ENCODE data around the gene BOLA1. TPM values are rescaled to one million over a fixed set of nuclear protein-coding genes. Genes with fewer than 3 reads are reported as not detected.
A peak's percentile ranks its signal among the peaks of the same experiment; 100 is the strongest.

Gene BOLA1
- polyA plus RNA-seq, 1 of the 3 experiments (the other 2 are of a cell fraction), result 24.6 TPM

DNA sequence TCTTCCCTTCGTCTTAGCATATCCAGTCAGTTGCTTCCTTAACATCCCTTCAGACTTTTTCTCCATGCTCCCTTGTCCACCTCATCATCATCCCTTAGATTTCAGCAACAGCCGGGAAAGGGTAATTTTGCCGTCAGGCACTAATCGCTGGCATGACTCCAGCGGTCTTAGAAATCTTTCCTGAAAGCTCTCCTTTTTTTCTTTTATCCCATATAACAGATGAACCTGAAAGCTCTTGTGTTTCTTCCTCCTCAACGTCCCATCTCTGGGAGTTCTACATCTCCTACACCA lies 10.4 kb upstream of the BOLA1 start:
- ChIA-PET CTCF (interaction anchor here (0.6 to 3.6 kb wide), 20 partner anchors 8 to 302 kb away, joined by 3 to 33 read pairs (median 4); partner anchors contain the start of genes BOLA1, SF3B4 and VPS45), POLR2A (interaction anchor here (0.6 to 4.4 kb wide), 10 partner anchors 10 to 298 kb away, joined by 3 to 34 read pairs (median 11); partner anchors contain the start of genes BOLA1 and SV2A)
- no peaks in the 10 kb centered on the region for H3K9me3 ChIP-seq

GRCh38 chr1:149896575-149896974 lies 2.8 kb upstream of the BOLA1 start:
- H4K20me1 ChIP-seq (ENCODE audit: insufficient read depth), result no peaks in the 10 kb centered on the region
- H3K4me2 ChIP-seq, result no peak overlapping the region
- H3K4me3 ChIP-seq (ENCODE audit: low read depth in 2 of 2, low read length in 1 of 2), result no peak overlapping the region
- peaks cover 6% of the 10 kb centered on the region for H3F3A ChIP-seq (replicated peaks; ENCODE audit: insufficient read depth)
- no peaks in the 10 kb centered on the region for H3K36me3 ChIP-seq (replicated peaks in 1 of 2; ENCODE audit: control insufficient read depth in 1 of 2, insufficient read depth in 2 of 2, low read length in 1 of 2)
- peaks cover 0 to 16% of the 10 kb centered on the region in 2 experiments; a peak in 1 of 4 replicates for H3K4me1 ChIP-seq (ENCODE audit: control insufficient read depth in 1 of 2, insufficient read depth in 2 of 2, low read depth in 1 of 2, low read length in 1 of 2)
- H3K9me2 ChIP-seq, result no peaks in the 10 kb centered on the region
- no peak for TF ChIP-seq RAD21 (IDR thresholded peaks at IDR 0.05; ENCODE audit: low read length)
- TF ChIP-seq, protein P1, sequence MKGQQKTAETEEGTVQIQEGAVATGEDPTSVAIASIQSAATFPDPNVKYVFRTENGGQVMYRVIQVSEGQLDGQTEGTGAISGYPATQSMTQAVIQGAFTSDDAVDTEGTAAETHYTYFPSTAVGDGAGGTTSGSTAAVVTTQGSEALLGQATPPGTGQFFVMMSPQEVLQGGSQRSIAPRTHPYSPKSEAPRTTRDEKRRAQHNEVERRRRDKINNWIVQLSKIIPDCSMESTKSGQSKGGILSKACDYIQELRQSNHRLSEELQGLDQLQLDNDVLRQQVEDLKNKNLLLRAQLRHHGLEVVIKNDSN (IDR thresholded peaks at IDR 0.05; ENCODE audit: borderline replicate concordance, low read depth), result no peak
- no peak for TF ChIP-seq MXI1 (IDR thresholded peaks at IDR 0.05; ENCODE audit: low read depth, low read length)
- TF ChIP-seq POLR2AphosphoS5 (IDR thresholded peaks at IDR 0.05; ENCODE audit: low read depth, low read length), result no peak
- TF ChIP-seq RXRA (IDR thresholded peaks at IDR 0.05; ENCODE audit: borderline replicate concordance, low read depth), result no peak
- no peak for TF ChIP-seq IRF3 (IDR thresholded peaks at IDR 0.05; ENCODE audit: low read depth, low read length)
- TF ChIP-seq TCF12 (IDR thresholded peaks at IDR 0.05), result no peak
- no peak for TF ChIP-seq RCOR1 (IDR thresholded peaks at IDR 0.05; ENCODE audit: low read length)
- no peak overlapping the region for H3K27ac ChIP-seq (ENCODE audit: low read depth in 2 of 2, low read length in 1 of 2)
- ChIA-PET CTCF (interaction anchor here (1.3 kb wide), 1 partner anchor 8 kb away, joined by 5 read pairs; no protein-coding TSS in a partner anchor), POLR2A (no interaction called here)
- no peak for DNase-seq
- 58% methylated on average over 4 of the region's 4 CpGs for WGBS (ENCODE audit: low lambda C conversion rate)
- no peak overlapping the region for H2AFZ ChIP-seq (ENCODE audit: low read depth)
- H3K27me3 ChIP-seq (ENCODE audit: insufficient read depth), result no peaks in the 10 kb centered on the region
- no peaks in the 10 kb centered on the region for H3K9me3 ChIP-seq
- no peaks in the 10 kb centered on the region for H3K79me2 ChIP-seq (ENCODE audit: insufficient read depth)
- H3K9ac ChIP-seq, result no peak overlapping the region

More for the DNA sequence above, 10.4 kb upstream of the BOLA1 start:
- no peak for TF ChIP-seq POLR2AphosphoS5 (IDR thresholded peaks at IDR 0.05; ENCODE audit: low read depth, low read length)
- TF ChIP-seq TEAD4 (IDR thresholded peaks at IDR 0.05; ENCODE audit: borderline replicate concordance, insufficient read depth), result no peak
- TF ChIP-seq YY1 (IDR thresholded peaks at IDR 0.05; ENCODE audit: low read depth), result no peak
- TF ChIP-seq MXI1 (IDR thresholded peaks at IDR 0.05; ENCODE audit: low read depth, low read length), result no peak
- TF ChIP-seq RFX5 (IDR thresholded peaks at IDR 0.05; ENCODE audit: low read length), result no peak
- TF ChIP-seq RCOR1 (IDR thresholded peaks at IDR 0.05; ENCODE audit: low read length), result no peak
- no peak for TF ChIP-seq JUND (IDR thresholded peaks at IDR 0.05)
- TF ChIP-seq REST (IDR thresholded peaks at IDR 0.05; ENCODE audit: low read depth, low read length), result no peak
- TF ChIP-seq, protein P1 (IDR thresholded peaks at IDR 0.05; ENCODE audit: borderline replicate concordance, low read depth), result no peak
- Histone ChIP-seq H3K27me3 (ENCODE audit: insufficient read depth) (no peaks in the 10 kb centered on the region), H3K9me2 (no peaks in the 10 kb centered on the region), H3K4me1 (ENCODE audit: control insufficient read depth in 1 of 2, insufficient read depth in 2 of 2, low read depth in 1 of 2, low read length in 1 of 2) (peaks cover 6 to 14% of the 10 kb centered on the region in 2 experiments; a peak in 3 of 4 replicates), H3F3A (replicated peaks; ENCODE audit: insufficient read depth) (peaks cover 43% of the 10 kb centered on the region), H3K36me3 (replicated peaks in 1 of 2; ENCODE audit: control insufficient read depth in 1 of 2, insufficient read depth in 2 of 2, low read length in 1 of 2) (no peaks in the 10 kb centered on the region), H3K79me2 (ENCODE audit: insufficient read depth) (peaks cover 17% of the 10 kb centered on the region), H3K4me3 (ENCODE audit: low read depth in 2 of 2, low read length in 1 of 2) (peak overlapping the region; percentile 73 to 80), H3K9ac (peak overlapping the region; percentile 79), H2AFZ (ENCODE audit: low read depth) (peak overlapping the region; percentile 88), H4K20me1 (ENCODE audit: insufficient read depth) (peaks cover 20% of the 10 kb centered on the region; the same call in 1 of the 2 replicates), H3K4me2 (peak overlapping the region; percentile 80), H3K27ac (ENCODE audit: low read depth in 2 of 2, low read length in 1 of 2) (peak overlapping the region; percentile 98 to 100)
- DNase-seq, result no peak
- WGBS (ENCODE audit: low lambda C conversion rate), result 7% methylated on average over 6 of the region's 6 CpGs
